GOT3 (cell line): ENCODE data around the gene NACC2.

Source experiments
- DNase-seq: peaks from one replicate; lab custom pipeline; 2025; ENCODE audit warnings: mixed read lengths; lab: John Stamatoyannopoulos, UW

Gene NACC2, protein sequence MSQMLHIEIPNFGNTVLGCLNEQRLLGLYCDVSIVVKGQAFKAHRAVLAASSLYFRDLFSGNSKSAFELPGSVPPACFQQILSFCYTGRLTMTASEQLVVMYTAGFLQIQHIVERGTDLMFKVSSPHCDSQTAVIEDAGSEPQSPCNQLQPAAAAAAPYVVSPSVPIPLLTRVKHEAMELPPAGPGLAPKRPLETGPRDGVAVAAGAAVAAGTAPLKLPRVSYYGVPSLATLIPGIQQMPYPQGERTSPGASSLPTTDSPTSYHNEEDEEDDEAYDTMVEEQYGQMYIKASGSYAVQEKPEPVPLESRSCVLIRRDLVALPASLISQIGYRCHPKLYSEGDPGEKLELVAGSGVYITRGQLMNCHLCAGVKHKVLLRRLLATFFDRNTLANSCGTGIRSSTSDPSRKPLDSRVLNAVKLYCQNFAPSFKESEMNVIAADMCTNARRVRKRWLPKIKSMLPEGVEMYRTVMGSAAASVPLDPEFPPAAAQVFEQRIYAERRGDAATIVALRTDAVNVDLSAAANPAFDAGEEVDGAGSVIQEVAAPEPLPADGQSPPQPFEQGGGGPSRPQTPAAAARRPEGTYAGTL

DNA sequence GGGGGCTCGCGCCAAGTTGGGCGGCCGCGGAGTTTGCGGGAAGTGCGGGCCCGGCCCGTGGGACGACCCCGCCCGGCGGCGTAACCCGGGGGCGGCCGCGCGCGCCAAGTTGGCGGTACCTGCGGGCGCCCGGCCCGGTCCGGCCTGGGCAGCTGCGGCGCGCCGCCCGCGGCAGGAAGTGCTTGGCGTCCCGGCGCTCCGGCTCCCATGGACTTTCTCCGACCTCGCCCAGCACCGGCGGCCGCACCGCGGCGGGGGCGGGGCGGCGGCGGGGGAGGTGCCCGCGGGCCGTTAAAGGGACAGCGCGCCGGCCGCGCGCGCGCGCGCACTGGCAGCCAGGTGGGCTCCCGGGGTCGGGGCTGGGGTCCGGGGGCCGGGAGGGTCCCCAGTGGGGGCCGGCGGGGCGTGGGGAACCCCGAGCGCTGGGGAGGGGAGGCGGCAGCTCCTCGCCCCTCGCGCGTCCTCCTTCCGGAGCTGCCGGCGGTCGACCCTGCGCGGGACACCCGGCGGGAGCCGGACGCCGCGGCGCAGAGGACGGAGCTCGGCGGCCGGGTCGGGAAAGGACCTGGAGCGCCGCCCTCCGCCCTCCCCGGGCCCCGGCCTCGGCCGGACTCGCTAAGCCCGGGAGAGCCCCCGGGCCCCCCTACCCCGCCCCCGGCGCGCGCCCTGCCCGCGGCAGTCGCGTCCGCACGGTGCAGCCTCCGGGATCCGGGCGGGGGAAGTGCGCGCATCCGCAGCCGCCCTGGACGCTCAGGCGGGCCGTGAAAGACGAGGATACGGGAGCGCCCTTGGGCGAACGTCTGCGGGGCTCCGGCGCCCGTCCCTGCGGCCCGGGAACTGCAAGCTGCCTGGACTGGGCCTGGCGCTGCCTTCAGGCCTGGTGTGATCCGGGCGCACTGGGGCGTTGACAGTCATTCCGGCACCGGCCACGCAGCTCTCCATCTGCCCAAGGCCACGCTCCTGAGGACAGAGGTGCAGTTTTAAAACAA lies at the start of gene NACC2:
Gene NACC2 (minus strand): TSS at position 220 of the 989 bp plus-strand sequence. CDS start 44,768 bp downstream, outside the sequence.
- DNase-seq: no peak

GRCh38 chr9:136144450-136144849 lies 49.4 kb upstream of the NACC2 start:
- no peak for DNase-seq

GRCh38 chr9:136143215-136144001 lies 48.3 kb upstream of the NACC2 start:
- DNase-seq: no peak

DNA sequence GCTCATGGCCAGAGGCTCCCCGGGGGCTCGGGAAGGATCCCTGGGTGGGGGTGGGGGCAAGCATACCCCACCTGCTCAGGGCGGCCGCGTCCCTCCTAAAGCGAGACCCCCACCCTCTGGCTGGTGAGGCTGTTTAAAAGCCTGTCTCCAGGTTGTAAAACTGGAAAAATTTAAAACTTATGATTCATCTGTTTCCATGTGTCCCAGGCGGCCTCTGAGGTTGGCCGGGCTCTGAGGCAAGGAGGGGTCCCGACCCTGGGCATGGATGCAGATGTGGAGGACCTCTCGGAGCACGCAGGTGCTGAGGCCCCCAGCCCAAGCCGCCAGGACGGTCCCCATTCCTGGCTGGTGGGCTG lies 47.7 kb upstream of the NACC2 start:
- no peak for DNase-seq

- no peak for DNase-seq
Observed at GRCh38 chr9:136142414-136142796, 47.3 kb upstream of the NACC2 start.

DNA sequence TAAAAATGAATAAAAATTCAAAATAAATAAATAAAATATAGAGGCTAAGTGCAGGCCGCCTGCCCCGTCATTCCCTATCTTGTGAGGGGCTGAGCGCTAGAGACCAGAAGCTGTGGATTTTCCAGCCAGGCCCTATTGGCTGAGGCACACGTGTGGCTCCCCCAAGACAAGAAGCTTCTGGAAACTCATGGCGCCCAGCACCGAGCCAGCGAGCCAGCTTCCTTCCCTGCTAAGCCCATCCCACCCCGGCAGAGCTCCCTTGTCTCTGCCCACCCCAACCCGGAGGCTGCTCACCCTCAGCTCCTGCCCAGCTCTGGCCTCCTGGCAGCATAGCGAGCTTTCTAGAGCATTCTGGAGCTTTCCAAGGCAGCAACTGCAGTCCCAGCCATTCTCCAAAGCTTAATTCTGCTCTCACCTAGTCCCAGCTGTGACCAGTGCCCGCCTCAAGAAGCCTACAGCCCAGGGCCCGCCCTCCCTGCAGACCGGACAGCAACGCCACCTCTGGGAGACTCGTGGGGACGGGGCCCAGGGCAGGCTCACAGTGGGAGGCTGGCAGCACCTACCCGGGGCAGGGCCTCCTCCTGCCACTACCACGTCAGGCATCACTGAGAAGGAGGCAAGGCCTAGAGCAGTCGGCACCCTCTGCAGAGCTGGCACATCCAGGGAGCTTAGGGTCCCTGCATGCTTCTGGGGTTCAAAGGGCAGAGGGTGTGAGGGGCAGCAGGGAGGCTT lies 46.8 kb upstream of the NACC2 start:
- no peak for DNase-seq

DNA sequence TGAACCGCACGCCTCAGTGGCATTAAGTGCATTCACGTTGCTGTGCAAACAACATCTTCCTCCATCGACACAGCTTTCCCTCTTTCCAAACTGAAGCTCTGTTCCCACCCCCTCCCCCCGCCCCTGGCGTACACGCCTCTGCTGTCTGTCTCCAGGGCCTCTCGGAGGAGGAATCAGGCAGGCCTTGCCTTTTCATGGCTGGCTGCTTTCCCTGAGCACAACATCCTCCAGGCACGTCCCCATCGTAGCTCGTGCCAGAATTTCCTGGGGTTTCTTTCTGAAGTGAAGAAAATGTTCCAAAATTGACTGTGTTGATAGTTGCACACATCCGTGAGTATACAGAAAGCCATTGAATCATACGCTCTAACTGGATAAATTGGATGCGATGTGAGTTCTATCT lies 45.9 kb upstream of the NACC2 start:
- DNase-seq: no peak

DNA sequence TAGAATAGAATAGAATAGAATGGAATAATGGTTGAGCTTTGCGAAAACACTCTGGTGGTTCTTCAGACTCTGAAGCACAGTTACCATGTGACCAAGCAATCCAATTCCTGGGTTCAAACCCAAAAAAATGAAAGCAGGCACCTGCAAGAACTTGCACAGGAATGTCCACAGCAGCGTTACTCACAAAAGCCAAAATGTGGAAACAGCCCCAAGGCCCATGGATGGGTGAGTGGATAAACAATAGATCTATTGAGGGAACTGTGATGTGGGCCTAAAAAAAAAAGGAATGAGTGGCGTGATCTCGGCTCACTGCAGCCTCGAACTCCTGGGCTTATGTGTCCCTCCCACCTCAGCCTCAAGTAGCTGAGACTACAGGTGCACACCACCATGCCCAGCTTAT lies 45.0 kb upstream of the NACC2 start:
- no peak for DNase-seq

DNA sequence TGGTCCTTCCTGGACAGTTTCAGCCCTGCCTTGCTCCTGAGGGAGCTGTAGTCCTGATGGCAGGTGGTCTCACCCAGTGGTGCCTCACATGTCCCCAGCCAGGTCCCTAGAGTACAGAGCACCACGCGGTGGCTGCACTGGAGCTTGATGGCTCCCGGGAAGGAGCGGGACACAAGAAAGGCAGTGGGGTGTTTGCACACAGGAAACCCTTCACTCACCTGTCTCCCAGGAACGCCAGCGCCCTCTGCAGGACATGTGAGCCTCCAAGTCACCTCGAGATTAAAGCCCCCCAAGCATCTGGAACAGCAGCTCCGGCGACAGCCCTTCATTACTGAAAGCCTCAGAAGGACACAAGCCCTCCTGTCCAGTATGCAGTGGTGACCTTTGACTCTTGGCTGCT lies 43.5 kb upstream of the NACC2 start:
- no peak for DNase-seq

GRCh38 chr9:136137321-136138265 lies 42.5 kb upstream of the NACC2 start:
- no peak for DNase-seq

- DNase-seq: no peak
Observed at GRCh38 chr9:136136127-136136925, 41.2 kb upstream of the NACC2 start.

DNA sequence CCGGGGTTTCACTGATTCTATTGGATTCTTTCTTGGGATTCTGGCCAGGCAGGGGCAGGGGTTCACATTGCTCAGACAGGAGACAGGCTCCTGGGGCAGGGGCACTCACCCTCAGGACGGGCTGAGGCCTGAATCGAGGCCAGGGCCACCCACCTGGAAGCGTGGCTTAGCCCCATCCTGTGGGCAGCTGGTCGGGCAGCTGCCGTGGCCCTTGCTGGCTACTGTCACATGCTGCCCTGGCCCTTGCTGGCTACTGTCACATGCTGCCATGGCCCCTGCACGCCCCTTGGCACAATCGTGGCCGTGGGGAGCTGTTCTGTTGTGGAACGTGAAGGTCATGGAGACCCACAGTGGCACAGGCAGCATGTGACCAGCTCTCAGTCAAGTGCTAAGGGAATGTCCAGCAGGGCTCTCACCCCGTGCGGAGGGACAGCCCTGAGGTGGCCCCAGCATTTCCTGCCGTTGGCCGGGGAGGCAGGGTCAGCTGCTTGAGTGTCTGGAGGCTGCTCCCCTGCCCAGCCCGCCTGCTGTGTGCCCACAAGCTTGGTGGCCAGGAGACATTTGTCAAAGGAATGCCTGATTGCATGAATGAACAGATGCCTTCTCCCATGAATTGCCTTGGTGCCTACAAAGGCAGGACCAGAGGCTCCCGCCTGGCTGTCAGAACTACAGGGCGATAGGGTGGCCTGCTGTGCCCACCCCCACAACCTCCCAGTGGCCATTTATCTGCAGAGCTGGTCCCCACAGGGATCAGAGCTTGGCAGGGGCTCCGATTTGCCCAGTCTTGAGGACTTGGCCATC lies 40.4 kb upstream of the NACC2 start:
- DNase-seq: no peak

- no peak for DNase-seq
Observed at GRCh38 chr9:136133959-136134484, 38.9 kb upstream of the NACC2 start.

GRCh38 chr9:136133191-136133958 lies 38.3 kb upstream of the NACC2 start:
- DNase-seq: no peak

- DNase-seq: no peak
Observed at GRCh38 chr9:136132512-136133050, 37.5 kb upstream of the NACC2 start.

- no peak for DNase-seq
Observed at GRCh38 chr9:136131629-136132511, 36.8 kb upstream of the NACC2 start.
